Raji (cell line): Measurements from ENCODE around the gene ADAM8.

Source experiments
- POLR2A ChIP-seq: IDR thresholded peaks from 2 replicates; pipeline ENCODE4 v1.6.1; 2011; ENCODE audit warnings: low read depth, low read length, control low read depth; ENCODE audit not compliant: insufficient read depth

ADAM8 gene

GRCh38 chr10:133251388-133252222 lies 25.1 kb downstream of the ADAM8 start:
- TF ChIP-seq POLR2A: no peak

GRCh38 chr10:133249975-133250754 lies 26.5 kb downstream of the ADAM8 start:
- no peak for TF ChIP-seq POLR2A

DNA sequence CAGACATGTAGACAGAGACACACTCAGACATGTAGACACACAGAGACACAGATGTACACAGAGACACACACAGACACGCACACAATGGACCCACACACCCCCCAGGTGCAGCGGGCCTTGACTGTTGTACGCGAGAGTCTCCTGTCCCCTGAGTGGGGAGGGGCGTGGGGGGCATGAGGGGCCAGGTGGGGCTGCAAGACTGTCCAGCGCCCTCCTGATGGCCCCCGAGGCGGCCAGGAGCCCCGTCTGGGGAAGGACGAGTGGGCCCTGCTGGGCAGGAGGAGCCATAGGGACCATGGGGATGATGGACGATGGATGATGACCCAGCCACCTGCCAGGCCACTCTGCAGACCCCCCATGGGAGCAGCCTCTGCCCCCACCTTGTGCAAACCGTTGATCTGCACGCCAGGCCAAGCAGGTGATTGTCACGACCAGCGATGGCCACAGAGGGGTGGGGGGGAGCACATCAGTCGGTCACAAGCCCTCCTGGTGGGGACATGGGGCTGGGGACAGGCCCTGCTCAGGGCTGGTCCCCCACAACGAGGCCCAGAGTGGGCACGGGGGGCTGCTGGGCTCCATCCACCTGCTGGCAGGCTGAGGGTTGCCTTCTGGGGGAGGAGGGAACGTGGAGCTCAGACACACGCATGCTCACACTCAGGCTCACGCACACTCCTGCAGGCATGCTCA lies 27.4 kb downstream of the ADAM8 start:
- TF ChIP-seq POLR2A: no peak

- no peak for TF ChIP-seq POLR2A
Observed at GRCh38 chr10:133248334-133248715, 28.3 kb downstream of the ADAM8 start.

GRCh38 chr10:133247681-133248333 lies 28.9 kb downstream of the ADAM8 start:
- no peak for TF ChIP-seq POLR2A

- TF ChIP-seq POLR2A: no peak
Observed at GRCh38 chr10:133246236-133246626, 30.4 kb downstream of the ADAM8 start.

DNA sequence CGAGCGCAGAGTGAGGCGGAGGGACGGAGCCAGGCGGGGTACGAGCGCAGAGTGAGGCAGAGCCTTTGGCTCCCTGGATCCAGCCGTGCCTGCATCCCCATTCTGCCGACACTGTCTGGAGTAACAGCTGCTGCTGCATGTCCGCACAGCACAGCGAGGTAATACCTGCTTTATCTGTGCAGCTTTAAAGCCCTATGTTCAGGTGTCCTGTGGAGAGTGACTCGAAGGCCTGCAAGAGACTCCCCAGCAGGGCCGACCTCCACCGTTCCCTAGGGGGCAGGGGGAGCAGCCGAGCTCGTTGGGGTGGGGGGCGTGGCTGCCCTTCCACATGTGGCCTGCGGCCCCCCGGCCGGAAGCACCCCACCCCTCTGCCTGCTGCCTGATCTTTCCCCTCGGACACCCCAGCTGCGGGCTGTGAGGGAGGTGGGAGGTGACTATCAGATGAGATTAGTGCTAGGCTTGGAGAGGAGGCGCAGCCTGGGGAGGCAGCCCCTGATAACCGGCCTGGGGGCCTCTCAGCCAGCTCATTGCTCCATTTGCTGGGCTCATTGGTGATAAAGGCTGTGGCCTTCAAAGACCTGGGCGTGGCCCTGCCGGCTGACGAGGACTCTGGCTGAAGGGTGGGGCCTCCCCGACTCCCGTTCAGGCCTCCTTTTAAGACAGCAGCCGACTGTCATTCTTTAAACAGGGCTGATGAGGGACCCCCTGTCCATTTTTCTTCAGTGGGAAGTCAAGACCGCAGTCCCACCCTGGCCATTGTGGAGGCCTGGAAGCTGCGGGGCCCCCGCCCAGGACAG lies 31.0 kb downstream of the ADAM8 start:
- no peak for TF ChIP-seq POLR2A

DNA sequence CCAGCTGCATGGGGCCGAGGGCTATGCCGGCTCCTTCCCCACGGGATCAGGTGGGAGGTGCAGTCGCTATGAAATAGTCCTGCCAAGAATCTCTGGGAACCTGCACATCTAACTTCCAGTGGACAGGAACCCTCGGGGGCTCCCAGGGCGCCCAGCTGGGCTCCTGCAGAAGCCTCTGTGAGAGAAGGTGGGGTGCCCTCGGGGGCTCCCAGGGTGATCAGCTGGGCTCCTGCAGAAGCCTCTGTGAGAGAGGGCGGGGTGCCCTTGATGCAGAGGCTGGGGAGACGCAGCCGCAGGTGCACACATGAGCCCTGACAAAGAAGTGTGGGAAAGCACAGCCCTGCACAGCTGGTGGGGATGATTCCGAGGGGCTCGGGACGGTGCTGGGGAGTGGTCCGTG lies 33.1 kb downstream of the ADAM8 start:
- TF ChIP-seq POLR2A: no peak

DNA sequence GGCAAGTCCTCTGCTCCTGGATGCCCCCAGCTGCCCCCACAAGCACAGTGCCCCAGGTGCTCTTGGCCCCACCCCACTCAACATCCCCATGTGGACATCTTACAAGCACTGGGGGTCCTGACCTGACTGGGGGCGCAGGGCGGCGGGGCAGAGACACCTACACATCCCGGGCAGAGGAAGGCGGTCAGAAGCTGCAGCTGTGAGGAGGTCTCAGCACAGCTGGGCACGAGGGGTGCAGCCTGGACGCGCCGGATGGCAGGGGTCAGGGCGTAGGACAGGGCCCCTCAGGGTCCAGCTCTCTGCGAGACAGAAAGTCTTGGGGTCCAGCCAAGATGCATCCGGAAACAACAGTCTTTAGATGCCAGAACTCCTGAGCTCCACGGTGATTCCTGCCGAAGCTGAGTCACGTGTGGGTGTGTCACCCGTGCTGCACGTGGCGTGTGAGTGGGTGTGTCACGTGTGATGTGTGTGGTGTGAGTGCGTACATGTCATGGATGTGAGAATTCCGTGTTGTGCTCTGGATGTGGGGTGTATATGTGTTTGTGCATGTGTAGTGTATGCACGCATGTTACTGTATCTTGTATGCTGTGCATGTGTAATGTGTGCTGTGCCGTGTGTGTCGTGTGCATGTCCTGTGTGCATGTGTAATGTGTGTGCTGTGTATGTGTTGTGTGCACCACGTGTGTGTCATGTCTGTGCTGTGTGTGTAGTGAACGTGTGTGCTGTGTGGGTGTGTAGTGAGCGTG lies 33.9 kb downstream of the ADAM8 start:
- TF ChIP-seq POLR2A: no peak

GRCh38 chr10:133241501-133242205 lies 35.0 kb downstream of the ADAM8 start:
- no peak for TF ChIP-seq POLR2A

- TF ChIP-seq POLR2A: no peak
Observed at GRCh38 chr10:133239990-133240389, 36.7 kb downstream of the ADAM8 start.

- TF ChIP-seq POLR2A: no peak
Observed at GRCh38 chr10:133238466-133238804, 38.2 kb downstream of the ADAM8 start.

GRCh38 chr10:133237588-133238465 lies 38.8 kb downstream of the ADAM8 start, which contains the start of gene VENTX:
Gene VENTX (plus strand): TSS chr10:133237855. CDS start chr10:133237915, 60 bp downstream.
- no peak for TF ChIP-seq POLR2A

DNA sequence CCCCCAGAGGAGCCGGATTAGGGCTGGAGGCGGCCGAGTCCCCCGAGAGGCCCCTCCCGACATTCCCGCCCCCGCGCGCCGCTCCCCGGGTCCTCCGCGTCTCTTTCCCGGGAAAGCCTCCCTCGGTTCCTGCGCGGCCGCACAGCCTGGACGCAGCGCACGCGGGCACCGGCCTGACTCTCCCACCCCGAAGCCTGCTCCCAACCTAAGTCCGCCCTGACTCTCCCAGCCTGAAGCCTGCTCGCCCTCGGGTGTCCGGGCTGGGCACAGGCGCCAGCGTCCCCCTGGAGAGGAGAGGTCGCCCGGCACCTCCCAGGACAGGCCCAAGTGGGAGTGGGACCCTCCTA lies 39.5 kb downstream of the ADAM8 start:
- TF ChIP-seq POLR2A: no peak
